SU-DHL-6 (cell line): ENCODE measurements around the gene MAFF.

ENCODE experiments used
- H2AFZ ChIP-seq: fragments of 200-600 bp; sonication (generic); 2 replicates; pipeline ENCODE4 v1.6.1; 2014; ENCODE audit warnings: low read depth, mild to moderate bottlenecking, moderate library complexity, mixed read lengths, antibody characterized with exemption, low read length; ENCODE audit not compliant: severe bottlenecking
- H3F3A ChIP-seq: fragments of 200-600 bp; shearing (Covaris generic); 2 replicates; pipeline ENCODE4 v1.6.0; 2016; ENCODE audit warnings: antibody characterized with exemption, mild to moderate bottlenecking; ENCODE audit not compliant: insufficient read depth
- H3K27ac ChIP-seq: fragments of 200-600 bp; sonication (generic); 2 replicates; pipeline ENCODE4 v1.5.1; 2016; ENCODE audit warnings: low read depth, mild to moderate bottlenecking, low read length, moderate library complexity, mixed read lengths
- H3K27me3 ChIP-seq: fragments of 200-600 bp; sonication (generic), shearing (Covaris generic); 2 replicates; pipeline ENCODE4 v1.6.0; 2014; ENCODE audit warnings: mild to moderate bottlenecking, low read length
- H3K36me3 ChIP-seq: fragments of 200-600 bp; sonication (generic); 2 replicates; pipeline ENCODE4 v1.6.1; 2014; ENCODE audit warnings: mild to moderate bottlenecking, low read length, mixed read lengths
- H3K4me2 ChIP-seq: fragments of 300-600, 200-600 bp; shearing (Covaris generic), sonication (generic); 2 replicates; pipeline ENCODE4 v1.6.0; 2014; ENCODE audit warnings: low read length, low read depth, mild to moderate bottlenecking; ENCODE audit not compliant: poor library complexity, severe bottlenecking
- H3K4me3 ChIP-seq: fragments of 200-600 bp; sonication (generic); 2 replicates; pipeline ENCODE4 v1.5.1; 2014; ENCODE audit warnings: antibody characterized with exemption, low read length, mild to moderate bottlenecking, mixed read lengths; ENCODE audit not compliant: insufficient read depth, poor library complexity, severe bottlenecking
- H3K79me2 ChIP-seq: fragments of 200-600 bp; sonication (generic); 2 replicates; pipeline ENCODE4 v1.6.1; 2014; ENCODE audit warnings: mild to moderate bottlenecking, low read length, moderate library complexity; ENCODE audit not compliant: insufficient read depth
- H3K9ac ChIP-seq: fragments of 200-600 bp; sonication (generic); 2 replicates; pipeline ENCODE4 v1.7.0; 2014; ENCODE audit warnings: mild to moderate bottlenecking, low read length
- H3K9me2 ChIP-seq: fragments of 200-600 bp; sonication (generic); replicated peaks from 2 replicates; pipeline ENCODE4 v1.6.1; 2014; ENCODE audit warnings: low read length; ENCODE audit not compliant: insufficient read depth
- H3K9me3 ChIP-seq: fragments of 200-600 bp; sonication (generic); 2 replicates; pipeline ENCODE4 v1.6.1; 2014; ENCODE audit warnings: low read length, mixed read lengths; ENCODE audit not compliant: insufficient read depth
- H4K20me1 ChIP-seq: fragments of 200-600 bp; sonication (generic); 2 replicates; pipeline ENCODE4 v1.6.1; 2014; ENCODE audit warnings: low read depth, mild to moderate bottlenecking, antibody characterized with exemption, low read length, moderate library complexity, mixed read lengths
- EZH2phosphoT487 ChIP-seq: fragments of 200-600 bp; sonication (generic), shearing (Covaris generic); conservative IDR thresholded peaks from 2 replicates; pipeline ENCODE4 v1.6.1; 2018; ENCODE audit warnings: mild to moderate bottlenecking, antibody characterized with exemption, low read length, moderate library complexity, mixed read lengths
- TF ChIP-seq, protein P1 (sequence below): fragments of 200-600 bp; sonication (generic); IDR thresholded peaks from one replicate; pipeline ENCODE4 v1.5.1; 2017; ENCODE audit warnings: antibody characterized with exemption, mild to moderate bottlenecking, low read length, moderate library complexity; ENCODE audit not compliant: insufficient read depth, poor library complexity, severe bottlenecking

Gene MAFF

DNA sequence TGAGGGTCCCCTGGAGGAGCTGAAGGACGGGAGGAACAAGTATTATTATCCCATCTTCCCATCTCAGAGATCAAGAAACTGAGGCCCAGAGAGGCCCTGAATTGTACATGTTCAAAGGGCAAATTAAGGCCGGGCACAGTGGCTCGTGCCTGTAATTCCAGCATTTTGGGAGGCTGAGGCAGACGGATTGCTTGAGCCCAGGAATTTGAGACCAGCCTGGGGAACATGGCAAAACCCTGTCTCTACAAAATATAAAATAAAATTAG is 28.2 kb upstream of the MAFF start:
- no peak overlapping the region for H2AFZ ChIP-seq
- no peaks in the 10 kb centered on the region for H3K9me3 ChIP-seq
- no peak overlapping the region for H3K4me3 ChIP-seq
- H3K9ac ChIP-seq: no peak overlapping the region
- H4K20me1 ChIP-seq: no peaks in the 10 kb centered on the region
- H3K79me2 ChIP-seq: no peaks in the 10 kb centered on the region
- no peak overlapping the region for H3K27ac ChIP-seq
- H3K9me2 ChIP-seq: no peaks in the 10 kb centered on the region
- H3K27me3 ChIP-seq: no peaks in the 10 kb centered on the region
- TF ChIP-seq EZH2phosphoT487: no peak
- TF ChIP-seq, protein P1, sequence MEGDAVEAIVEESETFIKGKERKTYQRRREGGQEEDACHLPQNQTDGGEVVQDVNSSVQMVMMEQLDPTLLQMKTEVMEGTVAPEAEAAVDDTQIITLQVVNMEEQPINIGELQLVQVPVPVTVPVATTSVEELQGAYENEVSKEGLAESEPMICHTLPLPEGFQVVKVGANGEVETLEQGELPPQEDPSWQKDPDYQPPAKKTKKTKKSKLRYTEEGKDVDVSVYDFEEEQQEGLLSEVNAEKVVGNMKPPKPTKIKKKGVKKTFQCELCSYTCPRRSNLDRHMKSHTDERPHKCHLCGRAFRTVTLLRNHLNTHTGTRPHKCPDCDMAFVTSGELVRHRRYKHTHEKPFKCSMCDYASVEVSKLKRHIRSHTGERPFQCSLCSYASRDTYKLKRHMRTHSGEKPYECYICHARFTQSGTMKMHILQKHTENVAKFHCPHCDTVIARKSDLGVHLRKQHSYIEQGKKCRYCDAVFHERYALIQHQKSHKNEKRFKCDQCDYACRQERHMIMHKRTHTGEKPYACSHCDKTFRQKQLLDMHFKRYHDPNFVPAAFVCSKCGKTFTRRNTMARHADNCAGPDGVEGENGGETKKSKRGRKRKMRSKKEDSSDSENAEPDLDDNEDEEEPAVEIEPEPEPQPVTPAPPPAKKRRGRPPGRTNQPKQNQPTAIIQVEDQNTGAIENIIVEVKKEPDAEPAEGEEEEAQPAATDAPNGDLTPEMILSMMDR: no peak
- no peaks in the 10 kb centered on the region for H3K36me3 ChIP-seq
- no peaks in the 10 kb centered on the region for H3F3A ChIP-seq
- no peak overlapping the region for H3K4me2 ChIP-seq

DNA sequence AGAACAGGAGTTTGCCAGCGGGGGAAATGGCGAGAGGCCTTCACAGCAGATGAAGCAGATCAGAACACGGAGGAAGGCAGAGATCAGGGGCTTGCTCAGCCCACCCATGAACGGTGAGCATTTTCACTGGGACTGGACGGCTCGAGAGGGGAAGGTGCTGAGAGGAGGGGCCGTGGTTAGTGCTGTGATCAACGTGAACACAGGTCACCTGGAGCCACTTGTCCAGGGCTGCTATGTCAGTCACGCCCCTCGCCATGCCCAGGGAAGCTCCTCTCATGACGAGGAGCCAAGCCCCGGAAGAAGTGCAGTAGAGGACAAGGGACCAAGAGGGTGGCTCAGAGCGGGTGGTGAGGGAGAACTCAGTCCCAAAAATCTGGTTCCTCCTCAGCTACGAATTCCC is 27.2 kb upstream of the MAFF start:
- no peak overlapping the region for H3K27ac ChIP-seq
- H4K20me1 ChIP-seq: no peaks in the 10 kb centered on the region
- no peak overlapping the region for H3K4me3 ChIP-seq
- no peaks in the 10 kb centered on the region for H3K9me2 ChIP-seq
- no peaks in the 10 kb centered on the region for H3K79me2 ChIP-seq
- no peaks in the 10 kb centered on the region for H3K36me3 ChIP-seq
- no peaks in the 10 kb centered on the region for H3K9me3 ChIP-seq
- no peak for TF ChIP-seq EZH2phosphoT487
- TF ChIP-seq, protein P1: no peak
- H3K4me2 ChIP-seq: no peak overlapping the region
- no peaks in the 10 kb centered on the region for H3F3A ChIP-seq
- no peak overlapping the region for H3K9ac ChIP-seq
- H3K27me3 ChIP-seq: no peaks in the 10 kb centered on the region
- no peak overlapping the region for H2AFZ ChIP-seq

DNA sequence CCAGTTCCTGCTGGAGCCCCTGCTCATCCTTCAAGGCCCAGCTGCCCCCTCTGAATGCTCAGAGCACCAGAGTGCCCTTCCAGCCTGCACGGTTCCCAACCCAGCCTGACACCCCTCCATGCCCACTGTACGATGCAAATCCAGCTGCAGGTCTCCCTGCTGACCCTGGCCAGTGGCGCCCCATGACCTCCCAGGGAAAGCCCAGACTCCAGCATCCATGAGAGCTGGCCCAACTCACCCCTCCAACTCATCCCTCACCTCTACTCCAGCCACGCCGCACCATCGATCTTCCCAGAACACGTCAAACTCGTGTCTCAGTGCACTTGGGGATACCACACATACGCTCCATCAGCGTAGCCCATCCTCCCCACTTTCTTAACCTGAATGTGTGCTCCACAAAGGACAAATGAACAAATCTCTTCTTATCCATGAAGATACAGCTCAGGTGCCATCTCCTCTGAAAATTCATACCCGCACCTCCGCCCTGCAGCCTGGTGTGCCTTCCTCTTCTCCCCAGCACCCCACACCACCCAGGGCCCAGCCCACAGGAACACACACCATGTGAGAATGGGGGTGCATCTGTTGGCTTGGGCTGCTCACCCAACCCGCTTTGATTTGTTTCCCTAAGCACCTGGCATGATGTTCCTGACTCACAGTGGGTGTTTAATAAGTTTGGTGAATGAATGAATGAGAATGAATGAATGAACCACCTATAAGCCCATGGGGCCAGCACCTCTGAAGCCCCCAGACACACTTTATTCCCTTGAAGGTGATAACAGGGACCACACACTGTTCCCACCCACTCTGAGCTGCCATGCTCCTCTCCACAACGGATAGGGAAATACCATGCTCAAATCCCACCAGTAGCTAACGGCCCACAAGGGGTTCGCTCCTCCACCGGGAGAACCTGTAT is 26.3 kb upstream of the MAFF start:
- Histone ChIP-seq H3K4me3 (no peak overlapping the region), H2AFZ (no peak overlapping the region), H3F3A (peaks cover 6% of the 10 kb centered on the region; the same call in 1 of the 2 replicates), H3K27ac (no peak overlapping the region), H3K4me2 (no peak overlapping the region), H3K9me3 (no peaks in the 10 kb centered on the region), H3K9me2 (no peaks in the 10 kb centered on the region), H3K9ac (no peak overlapping the region), H3K79me2 (no peaks in the 10 kb centered on the region), H3K27me3 (no peaks in the 10 kb centered on the region), H4K20me1 (no peaks in the 10 kb centered on the region), H3K36me3 (no peaks in the 10 kb centered on the region)
- TF ChIP-seq, protein P1: no peak
- no peak for TF ChIP-seq EZH2phosphoT487
